SK-N-SH (cell line): ENCODE results near the gene PRM3. TPM values are rescaled to one million over a fixed set of nuclear protein-coding genes. Genes with fewer than 3 reads are reported as not detected.

ENCODE experiments used
- CTCF ChIA-PET: fragments of 300-600, 350-600 bp; formaldehyde crosslinking; extraction: SDS; loops from one replicate; lab custom pipeline; 2021; lab: Yijun Ruan, JAX
- POLR2A ChIA-PET: fragments of 350-600 bp; sonication (Branson Sonifier 250); formaldehyde crosslinking; extraction: SDS; loops from one replicate; lab custom pipeline; 2020; ENCODE audit warnings: antibody characterized with exemption, inconsistent platforms; lab: Yijun Ruan, JAX
- DNase-seq: peaks from one replicate; pipeline ENCODE4 v3.0.0; 2012
- H2AFZ ChIP-seq: fragments of 200-600 bp; sonication (generic); 2 replicates; pipeline ENCODE4 v1.8.1; 2016; ENCODE audit warnings: antibody characterized with exemption, mild to moderate bottlenecking, low read depth
- H3F3A ChIP-seq: fragments of 200-600 bp; sonication (generic); replicated peaks from 2 replicates; pipeline ENCODE3; 2016; ENCODE audit warnings: antibody characterized with exemption, mild to moderate bottlenecking; ENCODE audit not compliant: insufficient read depth
- H3K27ac ChIP-seq, 2 experiments: fragments of 200-500 bp in 1 of 2; fragments of 200-600 bp in 1 of 2; sonication (Bioruptor generic) in 1 of 2; sonication (generic), shearing (Covaris generic) in 1 of 2; 2 replicates each; pipeline versions ENCODE4 v1.5.1 to v1.6.1; 2014 to 2016; ENCODE audit warnings: low read depth in 2 of 2, inconsistent platforms in 1 of 2, low read length in 1 of 2, mild to moderate bottlenecking in 1 of 2, mixed read lengths in 1 of 2
- H3K27me3 ChIP-seq: fragments of 200-600 bp; sonication (generic), shearing (Covaris generic); 2 replicates; pipeline ENCODE4 v1.6.1; 2016; ENCODE audit warnings: mixed run types; ENCODE audit not compliant: insufficient read depth
- H3K36me3 ChIP-seq, 2 experiments: fragments of 200-500 bp in 1 of 2; fragments of 200-600 bp in 1 of 2; sonication (Bioruptor generic) in 1 of 2; sonication (generic) in 1 of 2; replicated peaks in 1 of 2; 2 replicates each; pipeline versions ENCODE3 to v1.5.1; 2014 to 2016; ENCODE audit warnings: low read length in 1 of 2, mild to moderate bottlenecking in 1 of 2; ENCODE audit not compliant: insufficient read depth in 2 of 2, control insufficient read depth in 1 of 2
- H3K4me1 ChIP-seq, 2 experiments: fragments of 200-500 bp in 1 of 2; fragments of 200-600 bp in 1 of 2; sonication (Bioruptor generic) in 1 of 2; sonication (generic), shearing (Covaris generic) in 1 of 2; 2 replicates each; pipeline versions ENCODE4 v1.5.1 to v1.6.1; 2014 to 2016; ENCODE audit warnings: low read depth in 1 of 2, low read length in 1 of 2, mixed run types in 1 of 2; ENCODE audit not compliant: insufficient read depth in 2 of 2, control insufficient read depth in 1 of 2
- H3K4me2 ChIP-seq: fragments of 200-600 bp; sonication (generic), shearing (Covaris generic); 2 replicates; pipeline ENCODE4 v1.6.1; 2017; ENCODE audit warnings: mixed run types
- H3K4me3 ChIP-seq, 2 experiments: fragments of 200-500 bp in 1 of 2; fragments of 200-600 bp in 1 of 2; sonication (Bioruptor generic) in 1 of 2; sonication (generic), shearing (Covaris generic) in 1 of 2; 2 replicates each; pipeline versions ENCODE4 v1.5.1 to v1.8.1; 2014 to 2016; ENCODE audit warnings: low read depth in 2 of 2, inconsistent platforms in 1 of 2, low read length in 1 of 2, mild to moderate bottlenecking in 1 of 2, mixed read lengths in 1 of 2, moderate library complexity in 1 of 2
- H3K79me2 ChIP-seq: fragments of 200-600 bp; sonication (generic); 2 replicates; pipeline ENCODE4 v1.8.1; 2017; ENCODE audit warnings: mild to moderate bottlenecking; ENCODE audit not compliant: insufficient read depth
- H3K9ac ChIP-seq: fragments of 200-600 bp; sonication (generic); 2 replicates; pipeline ENCODE4 v1.6.1; 2017; ENCODE audit warnings: mixed run types
- H3K9me2 ChIP-seq: fragments of 200-600 bp; sonication (generic); 2 replicates; pipeline ENCODE4 v1.6.1; 2017; ENCODE audit warnings: mixed run types
- H3K9me3 ChIP-seq: fragments of 200-600 bp; sonication (generic); 2 replicates; pipeline ENCODE4 v1.6.1; 2017; ENCODE audit warnings: mixed run types, mild to moderate bottlenecking, moderate library complexity
- H4K20me1 ChIP-seq: fragments of 200-600 bp; sonication (generic); 2 replicates; pipeline ENCODE4 v1.6.1; 2017; ENCODE audit warnings: mild to moderate bottlenecking, mixed run types; ENCODE audit not compliant: insufficient read depth
- ELF1 ChIP-seq: IDR thresholded peaks from 2 replicates; pipeline ENCODE4 v1.4.0; 2012
- EZH2phosphoT487 ChIP-seq: fragments of 200-600 bp; sonication (generic); IDR thresholded peaks from 2 replicates; pipeline ENCODE4 v1.6.1; 2017; ENCODE audit warnings: low read depth, mixed run types, mild to moderate bottlenecking, antibody characterized with exemption, moderate library complexity, borderline replicate concordance
- FOSL2 ChIP-seq: IDR thresholded peaks from 2 replicates; pipeline ENCODE4 v1.4.0; 2012; ENCODE audit warnings: low read depth, mild to moderate bottlenecking, moderate library complexity, borderline replicate concordance
- FOXJ3 ChIP-seq: sonication (generic); formaldehyde crosslinking; IDR thresholded peaks from 2 replicates; pipeline ENCODE4 v1.5.1; 2020; ENCODE audit warnings: mild to moderate bottlenecking, missing genetic modification reagents
- GATA2 ChIP-seq: sonication (generic); formaldehyde crosslinking; IDR thresholded peaks from 2 replicates; pipeline ENCODE4 v1.5.0; 2020; ENCODE audit warnings: mild to moderate bottlenecking, missing genetic modification reagents
- MEF2A ChIP-seq: IDR thresholded peaks from 2 replicates; pipeline ENCODE4 v1.4.0; 2012; ENCODE audit warnings: low read depth, borderline replicate concordance
- MXI1 ChIP-seq: IDR thresholded peaks from 2 replicates; pipeline ENCODE4 v1.6.1; 2012; ENCODE audit warnings: mild to moderate bottlenecking, low read depth, low read length, improper control_type of control experiment
- NFIC ChIP-seq: IDR thresholded peaks from 2 replicates; pipeline ENCODE4 v1.4.0; 2012; ENCODE audit warnings: borderline replicate concordance
- POLR2AphosphoS5 ChIP-seq: IDR thresholded peaks from 2 replicates; pipeline ENCODE4 v1.6.1; 2012; ENCODE audit warnings: low read depth, low read length
- RFX5 ChIP-seq: IDR thresholded peaks from 2 replicates; pipeline ENCODE4 v1.6.1; 2012; ENCODE audit warnings: mild to moderate bottlenecking, improper control_type of control experiment, low read length
- SIN3A ChIP-seq: IDR thresholded peaks from 2 replicates; pipeline ENCODE4 v1.6.1; 2012; ENCODE audit warnings: low read depth, mild to moderate bottlenecking, low read length, moderate library complexity, borderline replicate concordance
- TAF1 ChIP-seq: IDR thresholded peaks from 2 replicates; pipeline ENCODE4 v1.6.1; 2012; ENCODE audit warnings: low read depth, mild to moderate bottlenecking, low read length, moderate library complexity, borderline replicate concordance
- WGBS: methylation state at CpG from one replicate; pipeline ENCODE4 v1.1.6; 2017; ENCODE audit warnings: low lambda C conversion rate; 5-methylcytosine and 5-hydroxymethylcytosine counted together
- polyA plus RNA-seq, 3 experiments: library from polyadenylated mRNA; depleted of rRNA; stranded (reverse); fragments of >200 nt; gene quantifications; 2 replicates each; pipeline ENCODE4 v1.2.3, GENCODE V29; 2012
- TF ChIP-seq, protein P1 (sequence below): fragments of 150-350 bp; IDR thresholded peaks from 2 replicates; pipeline ENCODE4 v1.6.1; 2016; ENCODE audit warnings: mild to moderate bottlenecking, low read depth, low read length
- TF ChIP-seq, protein P2 (sequence below): IDR thresholded peaks from 2 replicates; pipeline ENCODE4 v1.4.0; 2012; ENCODE audit warnings: low read depth, borderline replicate concordance
- TF ChIP-seq, protein P3 (sequence below): IDR thresholded peaks from 2 replicates; pipeline ENCODE4 v1.4.0; 2012; ENCODE audit warnings: low read depth, borderline replicate concordance

Gene PRM3
- polyA plus RNA-seq, 1 of the 3 experiments (the other 2 are of a cell fraction): not detected

DNA sequence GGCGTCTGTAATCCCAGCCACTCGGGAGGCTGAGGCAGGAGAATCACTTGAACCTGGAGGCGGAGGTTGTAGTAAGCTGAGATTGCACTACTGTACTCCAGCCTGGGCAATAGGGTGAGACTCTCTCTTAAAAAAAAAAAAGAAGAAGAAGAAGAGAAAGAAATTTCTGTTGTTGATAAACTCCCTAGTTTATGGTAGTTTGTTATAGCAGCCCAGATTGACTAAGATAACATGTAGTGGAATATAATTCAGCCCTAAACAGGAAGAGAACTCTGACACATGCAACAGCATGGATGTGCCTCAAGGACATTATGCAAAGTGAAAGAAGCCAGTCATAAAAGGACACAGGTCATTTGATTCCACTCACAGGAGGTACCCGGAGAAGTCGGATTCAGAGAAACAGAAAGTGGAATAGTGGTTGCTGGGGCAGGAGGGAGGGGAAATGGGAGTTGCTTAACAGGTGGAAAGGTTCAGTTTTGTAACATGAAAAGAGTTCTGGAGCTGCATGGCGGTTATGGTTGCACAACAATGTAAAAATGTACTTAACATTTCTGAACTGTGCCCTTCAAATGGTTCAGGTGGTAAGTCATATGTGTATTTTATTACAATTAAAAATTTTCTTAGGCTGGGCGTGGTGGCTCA is 33.7 kb upstream of the PRM3 start:
- Histone ChIP-seq H2AFZ (no peak overlapping the region), H3K27ac (no peak overlapping the region), H3K9me3 (no peaks in the 10 kb centered on the region), H3K4me2 (no peak overlapping the region), H3K79me2 (no peaks in the 10 kb centered on the region), H3K4me3 (no peak overlapping the region), H3K9ac (no peak overlapping the region), H3K4me1 (peaks cover 0 to 12% of the 10 kb centered on the region in 2 experiments; a peak in 1 of 4 replicates), H3F3A (no peaks in the 10 kb centered on the region), H3K36me3 (no peaks in the 10 kb centered on the region), H3K27me3 (no peaks in the 10 kb centered on the region), H3K9me2 (no peaks in the 10 kb centered on the region), H4K20me1 (no peaks in the 10 kb centered on the region)
- CTCF ChIA-PET: no interaction called here
- TF ChIP-seq POLR2AphosphoS5 (no peak), MEF2A (no peak), GATA2 (CRISPR knock-in tag) (no peak), SIN3A (no peak)
- POLR2A ChIA-PET: no interaction called here
- no peak for DNase-seq
- WGBS: 78% methylated on average over 7 of the region's 7 CpGs

DNA sequence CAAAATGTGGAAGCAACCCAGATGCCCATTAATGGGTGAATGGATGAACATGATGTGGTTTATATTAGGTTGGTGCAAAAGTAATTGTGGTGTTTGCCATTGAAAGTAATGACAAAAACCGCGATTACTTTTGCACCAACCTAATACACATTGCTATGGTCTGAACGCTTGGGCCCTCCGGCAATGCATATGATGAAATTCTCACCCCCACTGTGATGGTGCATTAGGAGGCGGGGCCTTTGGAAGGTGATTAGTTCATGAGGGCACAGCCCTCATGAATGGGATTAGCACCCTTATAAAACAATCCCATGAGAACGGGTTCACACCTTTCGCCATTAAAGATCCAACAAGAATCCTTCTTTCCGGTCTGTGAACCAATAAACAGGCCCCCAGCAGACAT is 33.0 kb upstream of the PRM3 start:
- Histone ChIP-seq H3K4me1 (peaks cover 0 to 12% of the 10 kb centered on the region in 2 experiments; a peak in 1 of 4 replicates), H3K36me3 (no peaks in the 10 kb centered on the region), H3K4me2 (no peak overlapping the region), H3K4me3 (no peak overlapping the region), H3F3A (no peaks in the 10 kb centered on the region), H3K9me2 (no peaks in the 10 kb centered on the region), H3K9me3 (no peaks in the 10 kb centered on the region), H3K9ac (no peak overlapping the region), H4K20me1 (no peaks in the 10 kb centered on the region), H2AFZ (no peak overlapping the region), H3K27ac (no peak overlapping the region), H3K79me2 (no peaks in the 10 kb centered on the region), H3K27me3 (no peaks in the 10 kb centered on the region)
- no peak for TF ChIP-seq ELF1
- TF ChIP-seq NFIC: no peak
- no peak for TF ChIP-seq MEF2A
- TF ChIP-seq, protein P1, sequence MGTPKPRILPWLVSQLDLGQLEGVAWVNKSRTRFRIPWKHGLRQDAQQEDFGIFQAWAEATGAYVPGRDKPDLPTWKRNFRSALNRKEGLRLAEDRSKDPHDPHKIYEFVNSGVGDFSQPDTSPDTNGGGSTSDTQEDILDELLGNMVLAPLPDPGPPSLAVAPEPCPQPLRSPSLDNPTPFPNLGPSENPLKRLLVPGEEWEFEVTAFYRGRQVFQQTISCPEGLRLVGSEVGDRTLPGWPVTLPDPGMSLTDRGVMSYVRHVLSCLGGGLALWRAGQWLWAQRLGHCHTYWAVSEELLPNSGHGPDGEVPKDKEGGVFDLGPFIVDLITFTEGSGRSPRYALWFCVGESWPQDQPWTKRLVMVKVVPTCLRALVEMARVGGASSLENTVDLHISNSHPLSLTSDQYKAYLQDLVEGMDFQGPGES: no peak
- TF ChIP-seq, protein P2, sequence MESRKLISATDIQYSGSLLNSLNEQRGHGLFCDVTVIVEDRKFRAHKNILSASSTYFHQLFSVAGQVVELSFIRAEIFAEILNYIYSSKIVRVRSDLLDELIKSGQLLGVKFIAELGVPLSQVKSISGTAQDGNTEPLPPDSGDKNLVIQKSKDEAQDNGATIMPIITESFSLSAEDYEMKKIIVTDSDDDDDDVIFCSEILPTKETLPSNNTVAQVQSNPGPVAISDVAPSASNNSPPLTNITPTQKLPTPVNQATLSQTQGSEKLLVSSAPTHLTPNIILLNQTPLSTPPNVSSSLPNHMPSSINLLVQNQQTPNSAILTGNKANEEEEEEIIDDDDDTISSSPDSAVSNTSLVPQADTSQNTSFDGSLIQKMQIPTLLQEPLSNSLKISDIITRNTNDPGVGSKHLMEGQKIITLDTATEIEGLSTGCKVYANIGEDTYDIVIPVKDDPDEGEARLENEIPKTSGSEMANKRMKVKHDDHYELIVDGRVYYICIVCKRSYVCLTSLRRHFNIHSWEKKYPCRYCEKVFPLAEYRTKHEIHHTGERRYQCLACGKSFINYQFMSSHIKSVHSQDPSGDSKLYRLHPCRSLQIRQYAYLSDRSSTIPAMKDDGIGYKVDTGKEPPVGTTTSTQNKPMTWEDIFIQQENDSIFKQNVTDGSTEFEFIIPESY: no peak
- TF ChIP-seq, protein P3, sequence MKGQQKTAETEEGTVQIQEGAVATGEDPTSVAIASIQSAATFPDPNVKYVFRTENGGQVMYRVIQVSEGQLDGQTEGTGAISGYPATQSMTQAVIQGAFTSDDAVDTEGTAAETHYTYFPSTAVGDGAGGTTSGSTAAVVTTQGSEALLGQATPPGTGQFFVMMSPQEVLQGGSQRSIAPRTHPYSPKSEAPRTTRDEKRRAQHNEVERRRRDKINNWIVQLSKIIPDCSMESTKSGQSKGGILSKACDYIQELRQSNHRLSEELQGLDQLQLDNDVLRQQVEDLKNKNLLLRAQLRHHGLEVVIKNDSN: no peak
- no peak for TF ChIP-seq FOXJ3 (CRISPR knock-in tag)
- TF ChIP-seq TAF1: no peak
- TF ChIP-seq FOSL2: no peak
- TF ChIP-seq SIN3A: no peak
- no peak for TF ChIP-seq MXI1
- no peak for TF ChIP-seq EZH2phosphoT487
- no peak for TF ChIP-seq RFX5
- WGBS: 85% methylated on average over 8 of the region's 8 CpGs
- no peak for DNase-seq
- ChIA-PET CTCF (no interaction called here), POLR2A (no interaction called here)
